Hepatocyte (in vitro differentiated cells): ENCODE measurements around the gene ALDH7A1.

Source experiments
- CTCF ChIP-seq: fragments of 200-600 bp; sonication (generic); IDR thresholded peaks from 2 replicates; pipeline ENCODE4 v1.5.1; 2016; ENCODE audit warnings: antibody characterized with exemption, mild to moderate bottlenecking; ENCODE audit not compliant: poor library complexity
- EZH2 ChIP-seq: fragments of 200-600 bp; sonication (generic); IDR thresholded peaks from 2 replicates; pipeline ENCODE4 v1.6.1; 2016; ENCODE audit warnings: antibody characterized with exemption, mild to moderate bottlenecking, borderline replicate concordance
- EZH2phosphoT487 ChIP-seq: fragments of 200-600 bp; sonication (generic); IDR thresholded peaks from one replicate; pipeline ENCODE4 v1.6.1; 2018; ENCODE audit warnings: antibody characterized with exemption, mild to moderate bottlenecking, low read depth, moderate library complexity; ENCODE audit not compliant: unreplicated experiment, severe bottlenecking

GRCh38 chr5:126599499-126599898 lies 4.5 kb upstream of the ALDH7A1 start:
- TF ChIP-seq EZH2, result no peak
- no peak for TF ChIP-seq CTCF
- TF ChIP-seq EZH2phosphoT487, result no peak
